Measurements from ENCODE around the gene ZFP1. TPM values are rescaled to one million over a fixed set of nuclear protein-coding genes. Genes with fewer than 3 reads are reported as not detected.
"Not testable (repeated sequence)": the region's sequence is repeated elsewhere in the genome, so short reads cannot be mapped to it uniquely, and the experiment has no call there.

ZFP1 gene
- total RNA-seq, 1 donor from 2014 or later = 12.4 TPM

DNA sequence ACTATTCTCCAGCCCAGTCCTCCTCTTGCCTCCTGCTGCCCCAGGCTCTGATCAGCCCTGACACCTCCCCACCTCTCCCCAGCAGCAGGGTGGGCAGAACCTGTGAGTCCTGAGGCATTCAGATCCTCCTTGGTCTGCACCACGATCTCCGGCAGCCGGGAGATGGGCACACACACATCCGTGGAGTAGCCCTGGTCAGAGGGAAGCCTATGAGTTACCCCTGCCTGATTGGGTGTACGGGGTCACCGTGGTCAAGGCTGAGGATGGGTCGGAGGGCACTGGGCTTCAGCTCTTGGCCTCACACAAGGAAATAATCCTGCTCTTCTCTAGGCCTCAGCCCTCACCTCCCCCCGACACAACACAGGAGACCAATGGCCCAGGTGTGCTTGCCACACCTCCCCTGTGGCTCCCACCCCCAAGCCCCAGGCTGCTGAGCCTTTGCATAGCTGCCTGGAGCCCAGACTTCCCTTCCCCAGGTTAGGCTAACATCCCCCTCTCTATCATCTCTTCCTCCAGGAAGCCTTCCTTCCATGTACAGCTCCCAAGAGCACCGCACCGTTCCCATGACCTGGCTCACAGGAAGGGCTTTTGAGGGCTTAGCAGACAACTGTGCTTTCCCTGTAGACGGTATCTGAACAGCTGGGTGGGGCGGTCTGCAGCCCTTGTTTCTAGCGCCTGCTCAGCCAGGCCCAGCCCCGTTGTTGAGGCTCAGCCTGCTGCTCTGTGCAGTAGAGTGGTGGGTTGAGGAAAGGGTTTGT is 35.4 kb upstream of the ZFP1 start:
- no peak for DNase-seq (ENCODE audit: low spot score)

DNA sequence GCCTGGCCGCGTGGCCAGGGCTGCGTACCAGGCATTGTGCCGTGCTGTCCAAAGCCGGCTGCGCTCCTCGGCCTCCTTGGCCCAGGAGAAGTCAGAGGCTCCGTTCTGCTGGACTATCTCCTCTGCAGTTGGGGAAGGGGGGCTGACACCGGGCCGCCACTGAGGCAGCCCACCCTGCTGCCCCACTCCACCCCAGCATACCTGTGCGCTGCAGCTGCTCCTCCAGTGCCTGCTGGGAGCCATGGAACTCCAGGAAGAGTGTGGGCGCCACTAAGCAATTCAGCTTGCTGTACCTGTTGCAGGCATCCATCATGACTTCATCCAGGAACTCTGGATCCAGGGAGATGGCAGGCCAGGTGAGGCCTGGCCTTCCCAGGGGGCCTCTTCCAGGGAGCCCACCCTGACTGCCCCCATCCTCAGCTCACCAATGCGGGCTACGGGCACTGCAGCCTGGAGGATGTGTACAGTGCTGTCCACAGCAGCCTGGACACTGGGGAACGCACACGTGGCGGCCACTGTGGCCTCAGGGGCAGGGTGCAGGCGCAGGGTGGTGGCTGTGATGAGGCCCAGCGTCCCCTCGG is 34.7 kb upstream of the ZFP1 start:
- no peak for DNase-seq (ENCODE audit: low spot score)

GRCh38 chr16:75114179-75114945 is 34.0 kb upstream of the ZFP1 start:
- no peak for DNase-seq (ENCODE audit: low spot score)

- DNase-seq (ENCODE audit: low spot score) = no peak
Measured at GRCh38 chr16:75114946-75115825, 33.1 kb upstream of the ZFP1 start.

DNA sequence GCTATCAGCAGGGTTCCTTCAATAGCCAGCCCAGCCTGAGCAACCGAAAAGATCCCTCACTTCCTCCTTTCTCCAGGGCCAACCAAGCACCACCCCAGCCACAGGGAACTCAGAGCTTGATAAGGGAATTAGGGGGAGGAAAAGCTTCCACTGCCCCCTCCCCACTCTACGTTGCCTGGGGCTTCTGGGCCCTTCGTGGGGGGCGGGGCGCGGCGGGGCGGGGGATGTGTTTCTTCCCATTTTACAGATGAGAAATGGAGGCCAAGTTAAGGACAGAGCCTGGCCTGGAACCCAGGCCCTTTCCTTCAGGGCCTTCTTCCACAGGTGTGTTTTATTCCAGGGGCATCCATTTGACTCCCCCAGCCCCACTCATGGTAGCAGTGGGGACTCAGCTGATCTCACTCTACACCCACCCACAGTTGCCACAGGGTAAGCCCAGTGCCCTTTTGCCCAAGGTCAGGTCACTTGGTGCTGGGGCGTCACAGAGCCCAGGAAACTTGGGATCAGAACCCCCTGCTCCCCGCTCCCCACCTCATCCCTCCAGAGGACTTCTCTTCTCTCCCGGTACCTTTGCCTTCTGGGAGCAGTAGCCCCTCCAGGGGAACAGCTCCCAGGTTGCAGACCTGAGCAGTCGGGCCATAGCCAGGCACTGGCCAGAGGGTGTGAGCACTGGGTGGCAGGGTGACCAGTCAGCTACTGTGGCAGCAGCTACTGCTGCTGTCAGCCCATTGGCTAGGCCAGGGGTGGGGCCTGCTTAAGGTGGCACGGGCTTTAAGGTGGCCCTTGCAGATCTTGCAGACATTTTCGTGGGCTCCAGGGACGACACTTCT is 32.0 kb upstream of the ZFP1 start, which contains the start of gene LDHD:
Gene LDHD (minus strand): TSS at position 700 of the 830 bp plus-strand sequence. CDS start 60 bp downstream, at position 640.
- DNase-seq (ENCODE audit: low spot score) = peak; percentile 80

GRCh38 chr16:75116911-75117245 is 31.4 kb upstream of the ZFP1 start:
- no peak for DNase-seq (ENCODE audit: low spot score)

GRCh38 chr16:75118943-75119539 is 29.3 kb upstream of the ZFP1 start:
- no peak for DNase-seq (ENCODE audit: low spot score)

- DNase-seq (ENCODE audit: low spot score) = no peak
Measured at GRCh38 chr16:75120253-75120652, 28.1 kb upstream of the ZFP1 start.

DNA sequence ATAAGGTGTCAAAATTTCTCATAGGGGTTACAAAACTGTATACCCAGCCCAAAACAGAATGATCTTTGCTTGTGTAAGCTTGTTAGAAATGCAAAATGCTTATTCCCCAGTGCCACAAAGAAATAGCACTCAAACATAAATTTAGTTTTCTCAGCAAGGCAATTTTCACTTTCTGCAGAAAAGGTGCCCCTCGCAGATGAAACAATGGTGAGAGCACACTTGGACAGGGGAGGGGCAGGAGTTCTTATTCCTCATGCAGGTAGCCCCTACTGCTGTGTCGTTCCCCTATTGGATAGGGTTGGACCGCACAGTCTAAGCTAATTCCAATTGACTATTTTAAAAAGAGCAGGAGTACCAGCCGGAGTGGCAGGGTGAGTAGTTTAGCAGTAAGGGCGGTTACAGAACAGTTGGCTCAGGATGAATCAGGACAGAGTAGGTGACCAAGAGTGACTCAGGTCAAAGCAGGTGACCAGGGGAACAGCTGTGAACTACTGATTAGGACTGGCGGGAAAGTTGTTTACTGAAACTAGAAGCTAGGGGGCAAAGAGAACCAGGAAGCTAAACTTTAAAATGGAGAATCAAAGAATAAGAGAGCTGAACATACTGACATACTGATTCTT is 26.3 kb upstream of the ZFP1 start:
- no peak for DNase-seq (ENCODE audit: low spot score)

GRCh38 chr16:75122609-75123008 is 25.7 kb upstream of the ZFP1 start:
- DNase-seq (ENCODE audit: low spot score) = no peak

DNA sequence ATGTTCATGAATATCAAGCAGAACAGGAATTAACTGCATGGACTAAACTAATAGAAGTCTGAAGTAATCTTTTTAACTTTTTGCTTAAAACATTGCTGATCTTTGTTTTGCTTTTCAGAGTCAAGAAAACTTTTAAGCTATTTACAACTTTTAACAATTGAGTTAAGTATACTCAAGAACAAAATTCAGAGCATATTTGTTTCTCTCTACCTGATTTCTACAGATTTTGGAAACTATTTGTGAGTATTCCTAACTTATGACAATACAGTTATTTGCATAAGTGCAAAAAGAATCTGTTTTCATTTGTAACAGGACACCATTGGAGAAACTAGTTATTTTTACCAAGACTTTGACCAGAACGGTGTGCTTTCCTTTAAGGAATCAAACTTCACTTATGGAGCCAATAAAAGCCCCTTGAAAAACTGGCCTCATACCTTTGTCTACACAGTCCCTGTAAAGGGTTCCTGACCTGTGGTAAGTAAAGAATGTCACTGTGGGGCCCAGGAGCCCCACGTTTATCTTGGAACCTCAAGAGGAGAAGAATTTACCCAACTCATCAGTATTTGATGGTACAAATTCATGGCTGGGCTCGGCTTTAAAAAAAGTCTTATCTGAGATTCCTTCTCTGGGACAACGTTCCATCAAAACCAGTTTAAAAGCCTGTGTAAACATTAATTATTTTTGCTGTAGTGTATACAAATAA is 20.5 kb upstream of the ZFP1 start:
- DNase-seq (ENCODE audit: low spot score) = no peak

- not testable (repeated sequence) for DNase-seq (ENCODE audit: low spot score)
Measured at GRCh38 chr16:75129421-75130149, 18.7 kb upstream of the ZFP1 start.

GRCh38 chr16:75130150-75130771 is 18.1 kb upstream of the ZFP1 start:
- no peak for DNase-seq (ENCODE audit: low spot score)

DNA sequence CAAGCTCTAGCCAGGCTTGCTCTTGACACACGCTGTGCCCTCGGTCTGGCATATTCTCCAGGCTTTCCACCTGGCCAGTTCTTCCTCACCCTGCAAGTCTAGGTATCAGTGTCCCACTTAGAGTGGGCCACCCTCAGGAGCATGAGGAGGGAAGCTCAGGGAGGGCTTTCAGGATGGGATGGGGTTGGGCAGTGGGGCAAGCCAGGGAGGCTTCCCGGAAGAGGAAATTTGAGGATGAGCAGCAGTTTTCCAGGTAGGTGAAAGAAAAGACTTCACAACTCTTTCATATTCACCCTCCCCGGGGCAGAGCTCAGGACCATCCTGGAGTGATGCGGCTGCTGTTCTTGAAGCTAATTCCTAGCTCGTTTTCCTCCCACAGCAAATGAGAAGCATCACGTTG is 17.2 kb upstream of the ZFP1 start:
- no peak for DNase-seq (ENCODE audit: low spot score)

- no peak for DNase-seq (ENCODE audit: low spot score)
Measured at GRCh38 chr16:75138233-75138632, 10.1 kb upstream of the ZFP1 start.

DNA sequence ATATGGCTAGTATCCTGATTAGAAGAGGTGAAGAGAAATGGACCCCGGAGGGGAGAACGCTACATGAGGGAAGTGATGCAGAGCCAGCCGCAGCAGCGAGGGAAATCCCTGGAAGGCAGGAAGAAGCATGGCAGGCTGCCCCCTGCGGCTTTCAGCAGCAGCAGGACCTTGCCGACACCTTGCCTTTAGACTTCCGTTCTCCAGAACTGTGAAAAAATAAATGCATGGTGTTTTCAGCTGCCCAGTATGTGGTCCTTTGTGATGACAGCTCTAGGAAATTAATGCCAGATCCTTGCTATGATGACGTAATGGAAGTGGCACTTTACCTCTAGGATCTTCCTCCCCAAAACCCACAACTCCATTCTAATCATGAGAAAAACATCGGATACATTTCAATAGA is 9.7 kb upstream of the ZFP1 start:
- DNase-seq (ENCODE audit: low spot score) = no peak

DNA sequence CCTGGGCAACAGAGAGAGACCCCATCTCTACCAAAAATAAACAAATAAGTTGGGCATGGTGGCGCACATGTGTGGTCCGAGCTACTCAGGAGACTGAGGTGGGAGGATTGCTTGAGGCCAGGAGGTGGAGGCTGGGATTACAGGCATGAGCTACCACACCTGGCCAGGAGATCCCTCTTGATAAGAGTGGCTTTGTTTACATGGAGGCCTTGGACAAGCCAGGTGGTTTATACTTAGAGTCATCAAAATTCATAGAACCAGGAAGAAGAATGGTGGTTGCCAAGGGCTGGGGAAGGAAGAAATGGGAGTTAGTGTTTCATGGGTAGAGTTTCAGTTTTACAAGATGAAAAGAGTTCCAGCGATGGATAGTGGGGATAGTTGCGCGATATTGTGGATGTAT is 8.8 kb upstream of the ZFP1 start:
- no peak for DNase-seq (ENCODE audit: low spot score)

- DNase-seq (ENCODE audit: low spot score) = no peak
Measured at GRCh38 chr16:75143941-75144340, 4.4 kb upstream of the ZFP1 start.

Data from ureter (tissue), 1 donor.